ENCODE measurements around the gene DENND4A.
"Not testable (repeated sequence)": the region's sequence is repeated elsewhere in the genome, so short reads cannot be mapped to it uniquely, and the experiment has no call there.

Gene DENND4A

DNA sequence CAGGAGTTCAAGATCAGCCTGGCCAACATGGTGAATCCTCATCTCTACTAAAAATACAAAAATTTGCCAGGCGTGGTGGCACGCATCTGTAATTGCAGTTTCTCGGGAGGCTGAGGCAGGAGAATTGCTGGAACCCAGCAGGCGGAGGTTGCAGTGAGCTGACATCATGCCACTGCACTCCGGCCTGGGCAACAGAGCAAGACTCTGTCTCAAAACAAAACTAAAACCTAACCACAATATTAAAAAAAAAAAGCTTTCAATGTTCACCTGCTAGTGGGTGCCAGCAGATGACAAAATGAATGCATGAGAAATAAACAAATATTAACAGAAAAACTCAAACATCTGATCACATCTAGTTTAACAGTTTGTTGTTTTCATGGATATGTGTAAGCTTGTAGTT, 161.3 kb downstream of the DENND4A start:
- DNase-seq: no peak

DNA sequence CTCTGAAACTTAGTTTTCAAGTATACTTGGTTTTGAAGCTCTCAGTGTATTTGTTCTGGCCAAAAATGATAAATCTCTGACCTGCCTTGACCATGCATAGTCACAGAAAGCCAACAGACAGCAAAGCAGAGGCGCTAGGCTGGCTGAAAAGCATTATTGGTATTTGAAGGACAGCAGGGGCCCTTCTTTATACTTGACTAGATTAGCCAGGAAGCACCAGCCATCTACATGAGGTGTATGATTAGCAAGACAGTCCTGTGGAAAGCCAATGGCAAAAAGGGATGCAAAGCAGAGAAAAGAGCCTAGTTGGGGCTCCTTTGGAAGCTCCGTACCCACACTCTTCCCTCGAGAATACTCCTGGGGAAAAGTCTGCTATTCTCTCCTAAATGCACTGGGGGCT, 162.5 kb downstream of the DENND4A start:
- no peak for DNase-seq

- DNase-seq: no peak
These were observed 165.2 kb downstream of the DENND4A start for GRCh38 chr15:65626856-65627255.

GRCh38 chr15:65623103-65623502, 169.0 kb downstream of the DENND4A start:
- no peak for DNase-seq

DNA sequence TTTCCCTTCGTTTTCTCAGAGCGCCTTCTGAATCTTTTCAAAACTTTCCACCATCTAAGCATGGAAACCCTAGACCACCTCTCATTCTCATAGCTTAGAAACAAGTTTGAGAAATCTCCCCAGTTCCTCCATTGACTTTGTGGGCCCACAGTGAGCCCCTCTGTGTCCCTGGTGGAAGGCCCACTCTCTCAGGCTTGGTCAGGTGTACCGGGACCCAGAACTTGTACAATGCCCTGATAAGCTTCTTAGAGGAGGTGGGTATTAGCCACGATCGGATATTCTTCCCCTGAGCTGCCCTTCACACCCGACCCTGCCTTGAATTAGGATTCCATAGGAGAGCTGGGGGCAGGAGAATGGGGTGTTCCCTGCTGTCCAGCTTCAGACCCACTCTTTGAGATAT, 170.5 kb downstream of the DENND4A start, which contains the start of gene SLC24A1:
Gene SLC24A1, plus strand, starts transcription at position 301 of the 400 bp plus-strand sequence. CDS start 2,143 bp downstream, outside the sequence.
- no peak for DNase-seq

GRCh38 chr15:65620833-65621232, 171.3 kb downstream of the DENND4A start:
- DNase-seq: no peak

DNA sequence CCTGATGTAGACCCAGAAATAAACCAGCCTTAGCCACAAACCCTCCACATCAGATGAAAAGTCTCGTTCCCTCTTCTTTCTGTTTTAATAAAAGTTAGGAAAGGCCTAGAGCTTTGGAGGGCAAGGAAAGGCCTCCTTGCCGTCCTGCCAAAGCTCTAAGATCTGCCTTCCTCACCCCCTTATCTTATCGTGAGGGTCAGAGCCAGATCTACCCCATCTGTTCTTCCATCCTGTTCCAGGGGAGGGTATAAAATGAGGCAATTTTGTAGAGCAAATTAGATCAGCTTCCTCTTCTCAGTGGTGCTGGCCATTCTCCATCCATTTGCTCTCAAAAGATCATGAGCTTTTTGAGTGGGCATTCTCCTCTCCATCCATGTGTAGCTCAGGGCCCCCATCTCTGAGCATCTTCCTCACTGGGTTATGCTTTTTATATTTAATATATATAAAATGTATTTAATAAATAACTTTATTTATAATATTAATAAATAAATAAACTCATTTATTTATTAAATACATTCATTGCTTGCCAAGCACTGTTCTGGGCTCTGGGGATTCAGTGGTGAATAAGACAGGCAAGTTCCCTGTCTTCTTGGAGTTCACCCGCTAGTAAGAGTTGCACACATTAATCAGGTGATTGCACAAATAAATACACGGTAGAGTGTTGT, 172.3 kb downstream of the DENND4A start:
- DNase-seq: no peak

DNA sequence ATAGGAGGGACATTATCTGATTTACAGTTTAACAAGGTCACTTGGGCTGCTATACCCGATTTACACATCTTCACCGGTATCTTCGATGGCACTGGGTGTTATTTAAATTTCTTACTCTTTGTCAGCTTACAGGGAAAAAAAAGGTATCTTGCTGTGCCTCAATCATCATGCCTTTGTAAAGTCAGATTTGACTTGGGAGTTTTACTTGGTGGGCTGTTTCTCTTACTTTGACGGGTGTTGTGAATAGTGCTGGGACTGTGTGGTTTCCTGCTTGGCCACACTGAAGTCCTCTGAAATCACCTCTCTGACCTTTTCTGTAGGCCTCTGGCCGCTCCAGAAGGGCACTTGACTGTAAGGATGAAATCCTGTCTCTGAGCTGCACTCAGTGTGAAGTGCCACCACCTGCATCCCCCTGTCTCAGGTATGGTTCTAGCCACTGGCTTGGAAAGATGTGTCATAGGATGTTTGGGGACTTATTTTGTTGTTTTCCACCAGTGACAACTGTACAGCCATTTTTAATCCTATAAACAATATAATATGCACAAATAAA, 173.5 kb downstream of the DENND4A start:
- DNase-seq: no peak

DNA sequence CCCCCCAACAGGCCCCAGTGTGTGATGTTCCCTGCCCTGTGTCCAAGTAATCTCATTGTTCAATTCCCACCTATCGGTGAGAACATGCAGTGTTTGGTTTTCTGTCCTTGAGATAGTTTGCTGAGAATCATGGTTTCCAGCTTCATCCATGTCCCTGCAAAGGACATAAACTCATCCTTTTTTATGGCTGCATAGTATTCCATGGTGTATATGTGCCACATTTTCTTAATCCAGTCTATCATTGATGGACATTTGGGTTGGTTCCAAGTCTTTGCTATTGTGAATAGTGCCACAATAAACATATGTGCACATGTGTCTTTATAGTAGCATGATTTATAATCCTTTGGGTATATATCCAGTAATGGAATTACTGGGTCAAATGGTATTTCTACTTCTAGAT, 176.2 kb downstream of the DENND4A start:
- not testable (repeated sequence) for DNase-seq

GRCh38 chr15:65612949-65613744, 178.9 kb downstream of the DENND4A start:
- DNase-seq: no peak

GRCh38 chr15:65612616-65612946, 179.5 kb downstream of the DENND4A start:
- no peak for DNase-seq

GRCh38 chr15:65611888-65612615, 180.0 kb downstream of the DENND4A start:
- DNase-seq: no peak

DNA sequence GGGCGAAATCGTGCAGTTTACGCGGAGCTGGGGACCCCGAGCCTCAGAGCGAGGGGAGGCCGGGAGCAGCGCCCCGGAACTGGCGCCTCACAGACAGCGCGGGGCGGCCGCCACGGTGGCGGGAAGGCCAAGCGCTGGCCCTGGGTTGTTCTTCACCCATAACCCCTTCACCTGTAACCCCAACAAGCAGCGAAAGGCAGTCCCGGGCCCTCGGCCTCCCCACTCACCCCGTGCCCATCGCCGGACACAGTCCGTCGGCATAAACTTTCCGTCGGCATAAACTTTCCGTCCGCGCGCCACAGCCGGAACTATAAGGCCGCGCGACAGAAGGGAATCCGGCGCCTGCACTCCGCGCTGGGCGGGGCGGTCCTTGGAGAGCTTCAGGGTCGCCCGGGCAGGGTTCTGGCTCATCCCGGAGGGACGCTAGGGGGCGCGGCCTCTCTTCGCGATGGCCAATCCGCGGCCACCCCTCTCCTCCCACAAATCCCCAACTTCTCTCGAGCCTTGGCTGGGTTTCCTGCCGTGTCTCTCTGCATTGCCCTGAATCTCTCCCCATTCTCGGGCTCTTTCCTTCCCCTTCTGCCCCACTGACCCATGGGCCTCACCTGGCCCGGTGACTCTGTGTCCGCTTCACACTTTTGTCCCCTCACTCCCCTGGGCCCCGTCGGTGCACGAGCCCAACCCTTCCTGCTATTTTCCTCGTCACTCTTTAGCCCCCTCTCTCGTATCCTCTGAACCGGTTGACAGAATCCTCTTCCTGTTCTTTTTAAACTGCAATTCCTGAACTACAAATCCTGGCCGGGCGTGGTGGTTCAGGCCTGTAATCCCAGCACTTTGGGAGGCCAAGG, 181.0 kb downstream of the DENND4A start, which contains the start of gene INTS14:
Gene INTS14, minus strand, starts transcription at position 261 of the 848 bp plus-strand sequence. CDS start 3,751 bp downstream, outside the sequence.
- DNase-seq: peak; percentile 97

Measured in fibroblast of skin of scalp (primary cell).